ENCODE data around the gene PLVAP. TPM values are rescaled to one million over a fixed set of nuclear protein-coding genes. Genes with fewer than 3 reads are reported as not detected.

Gene PLVAP
- total and polyA plus RNA-seq, 9 of the 15 experiments (the other 6 are each of a cell fraction or from before 2014, with no cell fraction given) = 0.09 to 0.84 (median 0.51) TPM; not detected in 4

DNA sequence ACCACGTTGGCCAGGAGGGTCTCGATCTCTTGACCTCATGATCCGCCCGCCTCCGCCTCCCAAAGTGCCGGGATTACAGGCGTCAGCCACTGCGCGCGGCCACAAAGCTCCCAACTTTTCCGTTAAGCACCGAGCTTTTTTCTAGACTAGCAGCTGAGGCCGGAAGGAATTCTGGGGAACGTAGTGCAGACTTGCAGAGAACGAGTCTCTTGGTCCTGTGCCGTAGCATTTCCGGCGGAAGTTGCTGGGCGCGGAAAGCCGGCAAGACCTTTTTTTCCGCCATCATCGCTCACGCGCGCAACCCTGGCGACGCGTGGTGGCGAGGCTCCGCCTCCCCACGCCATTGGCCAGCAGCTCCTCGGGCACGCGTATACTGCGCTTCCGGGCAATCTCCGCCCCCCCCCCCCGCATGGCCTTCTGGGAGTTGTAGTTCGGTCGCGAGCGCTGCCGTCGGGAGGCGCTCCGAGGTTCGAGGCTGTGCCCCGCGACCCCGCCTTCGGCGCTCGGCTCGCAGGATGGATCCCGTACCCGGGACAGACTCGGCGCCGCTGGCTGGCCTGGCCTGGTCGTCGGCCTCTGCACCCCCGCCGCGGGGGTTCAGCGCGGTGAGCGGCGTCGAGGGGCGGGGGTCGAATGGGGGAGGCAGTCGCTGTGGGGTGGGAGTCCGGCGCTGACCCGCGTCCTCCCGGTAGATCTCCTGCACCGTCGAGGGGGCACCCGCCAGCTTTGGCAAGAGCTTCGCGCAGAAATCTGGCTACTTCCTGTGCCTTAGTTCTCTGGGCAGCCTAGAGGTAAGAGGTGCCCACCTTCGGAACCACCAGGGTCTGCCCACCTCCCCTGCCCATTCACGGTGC, 42.7 kb upstream of the PLVAP start, which contains the start of gene MVB12A (continued):
- peak in 1 of 2 experiments; percentile 35; a peak in 1 of 4 replicates for TF ChIP-seq TEAD1 (CRISPR knock-in tag; IDR thresholded peaks at IDR 0.05)
- TF ChIP-seq HNRNPLL (IDR thresholded peaks at IDR 0.05; ENCODE audit: low read depth, low read length, poor library complexity, severe bottlenecking) = peak; percentile 64
- peak; percentile 65; the same call in 1 of the 2 replicates for TF ChIP-seq PHF8 (IDR thresholded peaks at IDR 0.05; ENCODE audit: borderline replicate concordance, low read length)
- TF ChIP-seq BHLHE40 (IDR thresholded peaks at IDR 0.05; ENCODE audit: low read length) = peak; percentile 98
- 0 out of 2 replicates have a peak, but pooled peaks have one; percentile 56 for TF ChIP-seq ZC3H11A (IDR thresholded peaks at IDR 0.05; ENCODE audit: low read depth, low read length)
- TF ChIP-seq, protein P1, sequence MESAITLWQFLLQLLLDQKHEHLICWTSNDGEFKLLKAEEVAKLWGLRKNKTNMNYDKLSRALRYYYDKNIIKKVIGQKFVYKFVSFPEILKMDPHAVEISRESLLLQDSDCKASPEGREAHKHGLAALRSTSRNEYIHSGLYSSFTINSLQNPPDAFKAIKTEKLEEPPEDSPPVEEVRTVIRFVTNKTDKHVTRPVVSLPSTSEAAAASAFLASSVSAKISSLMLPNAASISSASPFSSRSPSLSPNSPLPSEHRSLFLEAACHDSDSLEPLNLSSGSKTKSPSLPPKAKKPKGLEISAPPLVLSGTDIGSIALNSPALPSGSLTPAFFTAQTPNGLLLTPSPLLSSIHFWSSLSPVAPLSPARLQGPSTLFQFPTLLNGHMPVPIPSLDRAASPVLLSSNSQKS (CRISPR knock-in tag; IDR thresholded peaks at IDR 0.05) = no peak
- TF ChIP-seq, protein P2, sequence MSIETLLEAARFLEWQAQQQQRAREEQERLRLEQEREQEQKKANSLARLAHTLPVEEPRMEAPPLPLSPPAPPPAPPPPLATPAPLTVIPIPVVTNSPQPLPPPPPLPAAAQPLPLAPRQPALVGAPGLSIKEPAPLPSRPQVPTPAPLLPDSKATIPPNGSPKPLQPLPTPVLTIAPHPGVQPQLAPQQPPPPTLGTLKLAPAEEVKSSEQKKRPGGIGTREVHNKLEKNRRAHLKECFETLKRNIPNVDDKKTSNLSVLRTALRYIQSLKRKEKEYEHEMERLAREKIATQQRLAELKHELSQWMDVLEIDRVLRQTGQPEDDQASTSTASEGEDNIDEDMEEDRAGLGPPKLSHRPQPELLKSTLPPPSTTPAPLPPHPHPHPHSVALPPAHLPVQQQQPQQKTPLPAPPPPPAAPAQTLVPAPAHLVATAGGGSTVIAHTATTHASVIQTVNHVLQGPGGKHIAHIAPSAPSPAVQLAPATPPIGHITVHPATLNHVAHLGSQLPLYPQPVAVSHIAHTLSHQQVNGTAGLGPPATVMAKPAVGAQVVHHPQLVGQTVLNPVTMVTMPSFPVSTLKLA (conservative IDR thresholded peaks at IDR 0.05) = peak; percentile 94 to 96
- peak; percentile 75 for TF ChIP-seq POLR2G (IDR thresholded peaks at IDR 0.05; ENCODE audit: low read depth, low read length)
- TF ChIP-seq FOXM1 (IDR thresholded peaks at IDR 0.05; ENCODE audit: low read depth) = 0 out of 2 replicates have a peak, but pooled peaks have one; percentile 27
- TF ChIP-seq FOXM1 (CRISPR knock-in tag; IDR thresholded peaks at IDR 0.05; ENCODE audit: low read depth) = no peak
- TF ChIP-seq ZNF766 (CRISPR knock-in tag; conservative IDR thresholded peaks at IDR 0.05) = peak; percentile 55; the same call in 1 of the 2 replicates
- TF ChIP-seq ZNF232 (CRISPR knock-in tag; IDR thresholded peaks at IDR 0.05) = no peak
- no peak for TF ChIP-seq TEAD4 (IDR thresholded peaks at IDR 0.05; ENCODE audit: low read length)
- no peak for TF ChIP-seq TEAD4 (CRISPR knock-in tag; IDR thresholded peaks at IDR 0.05; ENCODE audit: borderline replicate concordance)
- TF ChIP-seq ZNF239 (CRISPR knock-in tag; IDR thresholded peaks at IDR 0.05) = no peak
- TF ChIP-seq, protein P3, sequence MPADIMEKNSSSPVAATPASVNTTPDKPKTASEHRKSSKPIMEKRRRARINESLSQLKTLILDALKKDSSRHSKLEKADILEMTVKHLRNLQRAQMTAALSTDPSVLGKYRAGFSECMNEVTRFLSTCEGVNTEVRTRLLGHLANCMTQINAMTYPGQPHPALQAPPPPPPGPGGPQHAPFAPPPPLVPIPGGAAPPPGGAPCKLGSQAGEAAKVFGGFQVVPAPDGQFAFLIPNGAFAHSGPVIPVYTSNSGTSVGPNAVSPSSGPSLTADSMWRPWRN (IDR thresholded peaks at IDR 0.05; ENCODE audit: low read depth) = peak; percentile 98
- TF ChIP-seq CHD4 (IDR thresholded peaks at IDR 0.05; ENCODE audit: insufficient read depth, insufficient replicate concordance, low read depth, low read length, poor library complexity, severe bottlenecking) = no peak
- no peak for TF ChIP-seq NCOR1 (IDR thresholded peaks at IDR 0.05)
- TF ChIP-seq DDX20 (tag; IDR thresholded peaks at IDR 0.05; ENCODE audit: low read depth) = no peak
- TF ChIP-seq ZNF316 (IDR thresholded peaks at IDR 0.05) = no peak
- peak; percentile 96 for TF ChIP-seq ZFP36 (IDR thresholded peaks at IDR 0.05; ENCODE audit: low read depth, low read length, partially characterized antibody)
- peak; percentile 48 for TF ChIP-seq SETDB1 (IDR thresholded peaks at IDR 0.05; ENCODE audit: low read length)
- no peak for TF ChIP-seq CBFA2T2 (conservative IDR thresholded peaks at IDR 0.05)
- peak; percentile 91 for TF ChIP-seq ELF2 (CRISPR knock-in tag; IDR thresholded peaks at IDR 0.05)
- TF ChIP-seq RBM34 (IDR thresholded peaks at IDR 0.05; ENCODE audit: borderline replicate concordance, insufficient read depth, low read length) = 0 out of 2 replicates have a peak, but pooled peaks have one; percentile 47
- TF ChIP-seq DIDO1 (tag; IDR thresholded peaks at IDR 0.05; ENCODE audit: low read depth) = no peak

All from K562 (cell line).